IMR-90 (cell line): Measurements from ENCODE around the gene ECSCR. TPM values are rescaled to one million over a fixed set of nuclear protein-coding genes. Genes with fewer than 3 reads are reported as not detected.

Experiments used
- ATAC-seq: fragments of 200-7000 bp; cut with Tn5 transposase; 2 replicates; pipeline ENCODE4 v1.9.1; 2020; ENCODE audit warnings: low read depth, mild to moderate bottlenecking, moderate library complexity
- BruUV-seq: library from RNA; stranded (reverse); fragments of 400-500 nt; replicated peaks from 2 replicates; lab custom pipeline; 2021; lab: Mats Ljungman, UMichigan
- CTCF ChIA-PET: fragments of 300-600 bp; formaldehyde crosslinking; extraction: SDS; loops from one replicate; lab custom pipeline; 2021; ENCODE audit warnings: antibody characterized with exemption; lab: Yijun Ruan, JAX
- POLR2A ChIA-PET: fragments of 300-600 bp; sonication (Branson Sonifier 250); formaldehyde crosslinking; loops from one replicate; lab custom pipeline; 2022; ENCODE audit warnings: antibody characterized with exemption; ENCODE audit not compliant: unreplicated experiment; lab: Charles Lee
- DNase-seq: peaks from one replicate; pipeline ENCODE4 v3.0.0; 2013
- H2AFZ ChIP-seq: replicated peaks from 2 replicates; pipeline ENCODE3; 2013; ENCODE audit warnings: low read length, mild to moderate bottlenecking; ENCODE audit not compliant: poor library complexity
- H2AK5ac ChIP-seq: 2 replicates; pipeline ENCODE4 v1.6.1; 2013; ENCODE audit warnings: low read depth, low read length, inconsistent platforms
- H2AK9ac ChIP-seq: replicated peaks from 2 replicates; pipeline ENCODE3; 2013; ENCODE audit warnings: mild to moderate bottlenecking, low read depth, low read length, moderate library complexity; ENCODE audit not compliant: poor library complexity
- H2BK120ac ChIP-seq: 2 replicates; pipeline ENCODE4 v1.6.1; 2013; ENCODE audit warnings: low read depth, low read length, inconsistent platforms
- H2BK15ac ChIP-seq: 3 replicates; pipeline ENCODE4 v1.6.1; 2013; ENCODE audit warnings: low read depth, low read length, inconsistent platforms
- H2BK20ac ChIP-seq: 2 replicates; pipeline ENCODE4 v1.6.1; 2013; ENCODE audit warnings: low read depth, mild to moderate bottlenecking, inconsistent platforms, low read length, moderate library complexity
- H2BK5ac ChIP-seq: 2 replicates; pipeline ENCODE4 v1.6.1; 2013; ENCODE audit warnings: mild to moderate bottlenecking, low read depth, low read length, inconsistent platforms; ENCODE audit not compliant: poor library complexity, severe bottlenecking
- H3K14ac ChIP-seq: replicated peaks from 2 replicates; pipeline ENCODE4 v1.6.1; 2013; ENCODE audit warnings: low read depth, low read length, inconsistent platforms
- H3K18ac ChIP-seq: 2 replicates; pipeline ENCODE4 v1.6.1; 2013; ENCODE audit warnings: low read depth, low read length, control low read depth
- H3K23ac ChIP-seq: 2 replicates; pipeline ENCODE4 v1.6.1; 2013; ENCODE audit warnings: low read depth, low read length, inconsistent platforms
- H3K27ac ChIP-seq: 2 replicates; pipeline ENCODE4 v1.5.1; 2013; ENCODE audit warnings: mild to moderate bottlenecking, control low read depth, low read length; ENCODE audit not compliant: insufficient read depth
- H3K27me3 ChIP-seq: 2 replicates; pipeline ENCODE4 v1.6.1; 2013; ENCODE audit warnings: low read length; ENCODE audit not compliant: control insufficient read depth, insufficient read depth
- H3K36me3 ChIP-seq: 2 replicates; pipeline ENCODE4 v1.6.1; 2013; ENCODE audit warnings: low read length, mixed read lengths; ENCODE audit not compliant: control insufficient read depth, insufficient read depth
- H3K4ac ChIP-seq: 2 replicates; pipeline ENCODE4 v1.6.1; 2013; ENCODE audit warnings: low read depth, low read length, inconsistent platforms
- H3K4me1 ChIP-seq: 2 replicates; pipeline ENCODE4 v1.6.1; 2013; ENCODE audit warnings: low read length, mixed read lengths; ENCODE audit not compliant: control insufficient read depth, insufficient read depth
- H3K4me2 ChIP-seq: 2 replicates; pipeline ENCODE4 v1.6.1; 2013; ENCODE audit warnings: low read depth, mild to moderate bottlenecking, control low read depth, low read length, moderate library complexity
- H3K4me3 ChIP-seq: 2 replicates; pipeline ENCODE4 v1.5.1; 2013; ENCODE audit warnings: low read depth, mild to moderate bottlenecking, control low read depth, low read length, moderate library complexity; ENCODE audit not compliant: insufficient read depth
- H3K56ac ChIP-seq: 2 replicates; pipeline ENCODE4 v1.6.1; 2013; ENCODE audit warnings: low read length, inconsistent platforms; ENCODE audit not compliant: insufficient read depth; ENCODE audit errors: extremely low read depth
- H3K79me1 ChIP-seq, 2 experiments: 2 replicates each; pipeline ENCODE4 v1.6.1; 2013; ENCODE audit warnings: low read length in 2 of 2, inconsistent platforms in 1 of 2, low read depth in 1 of 2
- H3K9ac ChIP-seq: 2 replicates; pipeline ENCODE4 v1.6.1; 2013; ENCODE audit warnings: low read depth, low read length, control low read depth
- H3K9me1 ChIP-seq: 2 replicates; pipeline ENCODE4 v1.6.1; 2013; ENCODE audit warnings: low read length, inconsistent platforms; ENCODE audit not compliant: insufficient read depth
- H3K9me3 ChIP-seq: 2 replicates; pipeline ENCODE4 v1.6.1; 2013; ENCODE audit warnings: low read length; ENCODE audit not compliant: control insufficient read depth, insufficient read depth
- H4K20me1 ChIP-seq: 2 replicates; pipeline ENCODE4 v1.6.1; 2013; ENCODE audit warnings: low read length, inconsistent platforms; ENCODE audit not compliant: insufficient read depth
- H4K5ac ChIP-seq: 2 replicates; pipeline ENCODE4 v1.6.1; 2013; ENCODE audit warnings: mild to moderate bottlenecking, low read depth, low read length, control low read depth
- H4K8ac ChIP-seq, 2 experiments: 2 replicates each; pipeline ENCODE4 v1.6.1; 2013; ENCODE audit warnings: low read depth in 2 of 2, low read length in 2 of 2, control low read depth in 1 of 2, inconsistent platforms in 1 of 2
- H4K91ac ChIP-seq: 2 replicates; pipeline ENCODE4 v1.6.1; 2013; ENCODE audit warnings: low read depth, low read length, inconsistent platforms; ENCODE audit not compliant: insufficient read depth
- BHLHE40 ChIP-seq: fragments of 150-350 bp; IDR thresholded peaks from 2 replicates; pipeline ENCODE4 v1.6.1; 2016; ENCODE audit warnings: mild to moderate bottlenecking, low read depth, low read length
- CHD1 ChIP-seq: IDR thresholded peaks from 2 replicates; pipeline ENCODE4 v1.6.1; 2012; ENCODE audit warnings: low read depth, low read length, improper control_type of control experiment
- FOS ChIP-seq: fragments of 150-350 bp; IDR thresholded peaks from 2 replicates; pipeline ENCODE4 v1.6.1; 2016; ENCODE audit warnings: low read depth, low read length
- MAZ ChIP-seq: IDR thresholded peaks from 2 replicates; pipeline ENCODE4 v1.6.1; 2012; ENCODE audit warnings: low read depth, mild to moderate bottlenecking, low read length, improper control_type of control experiment, moderate library complexity, borderline replicate concordance
- NFE2L2 ChIP-seq: fragments of 150-350 bp; IDR thresholded peaks from 2 replicates; pipeline ENCODE4 v1.6.1; 2016; ENCODE audit warnings: low read depth, mild to moderate bottlenecking, low read length
- POLR2A ChIP-seq: IDR thresholded peaks from 2 replicates; pipeline ENCODE4 v1.6.1; 2012; ENCODE audit warnings: mild to moderate bottlenecking, low read depth, low read length
- RAD21 ChIP-seq: IDR thresholded peaks from 2 replicates; pipeline ENCODE4 v1.6.1; 2012; ENCODE audit warnings: low read length, improper control_type of control experiment
- RCOR1 ChIP-seq: IDR thresholded peaks from 2 replicates; pipeline ENCODE4 v1.6.1; 2012; ENCODE audit warnings: mild to moderate bottlenecking, low read length, improper control_type of control experiment; ENCODE audit not compliant: insufficient replicate concordance
- WGBS, 2 experiments: methylation state at CpG; one replicate each; pipeline versions ENCODE4 v1.1.5 to v1.1.7; 2013; ENCODE audit warnings: missing lambda C conversion rate in 2 of 2; ENCODE audit not compliant: insufficient read length in 1 of 2; ENCODE audit errors: extremely low coverage in 2 of 2; 5-methylcytosine and 5-hydroxymethylcytosine counted together
- dilution Hi-C: fragments of 300-500 bp; cut with HindIII; formaldehyde crosslinking; loops from one replicate; pipeline ENCODE4 v1.14.3; 2018; ENCODE audit warnings: low sequenced_read_pairs; ENCODE audit not compliant: unreplicated experiment
- in situ Hi-C: fragments of 300-500 bp; cut with MboI; formaldehyde crosslinking; loops from 3 replicates; pipeline ENCODE4 v1.14.3; 2019; ENCODE audit warnings: low sequenced_read_pairs, inconsistent platforms, mixed read lengths
- intact Hi-C: fragments of 100-400 bp; cut with micrococcal nuclease; formaldehyde crosslinking; loops from 2 replicates; pipeline ENCODE4 v1.10.0; 2022
- polyA plus RNA-seq, 3 experiments: library from polyadenylated mRNA; depleted of rRNA; stranded (reverse); fragments of >200 nt; gene quantifications; 2 replicates each; pipeline ENCODE4 v1.2.3, GENCODE V29; 2012; ENCODE audit warnings: low replicate concordance in 1 of 3
- total RNA-seq: library from RNA; depleted of rRNA; stranded (reverse); fragments of >200 nt; gene quantifications from 2 replicates; pipeline ENCODE4 v1.2.3, GENCODE V29; 2012
- TF ChIP-seq, protein P1 (sequence below): conservative IDR thresholded peaks from 2 replicates; pipeline ENCODE4 v1.5.1; 2012; ENCODE audit warnings: mild to moderate bottlenecking, low read depth, low read length, improper control_type of control experiment
- TF ChIP-seq, protein P2 (sequence below): fragments of 150-350 bp; IDR thresholded peaks from 2 replicates; pipeline ENCODE4 v1.6.1; 2017; ENCODE audit warnings: mild to moderate bottlenecking, antibody characterized with exemption, low read length, low read depth

Gene ECSCR
- total and polyA plus RNA-seq, 2 of the 4 experiments (the other 2 are of a cell fraction): 3.6 to 3.9 TPM

DNA sequence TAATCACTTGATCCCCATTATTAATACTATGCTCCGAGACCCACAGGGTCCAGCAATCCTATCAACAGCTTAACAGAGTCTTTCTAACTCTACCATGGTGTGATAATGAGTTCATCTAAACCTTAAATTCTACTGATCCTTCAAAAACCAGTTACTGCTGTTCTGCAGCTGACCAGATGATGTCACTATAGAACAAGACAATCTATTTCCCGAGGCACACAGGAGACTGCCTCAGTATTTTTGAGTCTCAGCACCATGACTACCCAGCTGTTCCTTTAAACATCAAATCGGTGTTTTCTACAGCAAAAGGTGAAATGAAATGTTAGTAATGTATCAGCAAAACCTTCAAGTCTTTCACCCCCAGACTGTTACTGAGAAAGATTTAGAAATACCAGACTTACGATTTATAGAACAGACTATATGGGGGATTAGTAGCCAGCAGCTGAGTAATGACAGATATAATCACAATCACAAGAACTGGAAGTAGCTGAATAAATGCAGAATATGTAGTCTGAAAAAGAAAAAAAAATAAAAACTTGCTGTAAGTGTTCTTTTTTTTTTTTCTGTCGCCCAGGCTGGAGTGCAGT is 40.1 kb downstream of the ECSCR start (continued):
- TF ChIP-seq MAZ: no peak

DNA sequence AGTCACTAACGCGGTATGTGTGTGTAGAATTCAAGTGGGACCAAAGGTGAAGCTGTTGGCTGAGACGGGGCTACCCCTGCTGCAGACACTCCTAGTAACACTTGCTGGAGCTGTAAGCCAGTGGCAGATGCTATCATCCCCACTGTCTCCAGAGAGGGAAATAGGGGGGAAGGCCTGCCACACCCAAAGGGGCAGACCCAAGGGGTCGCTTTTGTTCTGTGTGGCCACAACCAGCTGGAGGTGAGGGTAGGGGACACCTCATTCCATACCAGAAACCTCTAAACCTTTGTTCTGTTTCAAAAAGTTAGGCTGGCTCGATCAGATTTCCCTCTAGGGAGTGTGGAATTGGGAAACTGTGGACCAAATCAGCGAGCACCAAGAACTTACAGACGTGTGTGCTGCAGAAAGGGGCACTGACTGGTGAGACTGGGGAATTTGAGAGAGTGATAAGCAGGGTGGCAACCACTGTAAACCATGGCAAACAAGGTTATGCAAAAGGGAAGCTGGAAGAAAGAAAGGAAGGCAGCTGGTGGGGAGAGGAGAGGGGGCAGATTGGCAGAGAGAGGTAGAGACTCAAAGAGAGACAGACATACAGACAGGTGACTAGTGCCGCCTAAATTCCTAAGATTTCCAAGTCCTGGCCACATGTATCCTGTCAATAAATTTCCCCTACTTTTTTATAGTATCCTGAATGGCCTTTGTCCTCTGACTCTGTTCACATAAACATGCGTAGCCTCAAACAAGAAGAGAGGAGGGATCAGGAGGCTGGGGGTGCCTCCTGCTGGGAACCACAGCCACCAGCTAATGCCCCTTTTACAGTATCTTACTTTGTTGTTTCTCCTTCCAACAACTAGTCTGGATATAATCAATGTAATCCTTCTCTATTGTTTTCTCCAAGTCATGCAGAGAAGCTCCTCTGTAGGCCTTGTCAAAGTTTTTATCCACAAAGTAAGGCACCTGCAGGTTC is 43.0 kb downstream of the ECSCR start:
- intact Hi-C loops: loop anchor here (5.0 kb wide), 2 partner anchors 143 to 348 kb away; partner anchors contain the start of gene UBE2D2
- in situ Hi-C loops: loop anchor here (5.0 to 10.0 kb wide), 2 partner anchors 98 to 345 kb away; no protein-coding TSS in a partner anchor
- Histone ChIP-seq H2AFZ (no peak overlapping the region), H2AK5ac (no peak overlapping the region), H3K27ac (no peak overlapping the region), H3K4me2 (no peak overlapping the region), H3K9me3 (no peaks in the 10 kb centered on the region), H4K8ac (no peak overlapping the region), H3K23ac (no peak overlapping the region), H3K36me3 (peaks cover 23% of the 10 kb centered on the region), H2BK20ac (no peak overlapping the region), H2BK15ac (no peak overlapping the region), H3K4me3 (no peak overlapping the region), H3K4ac (no peak overlapping the region), H3K14ac (no peak overlapping the region), H3K4me1 (peaks cover 7% of the 10 kb centered on the region; the same call in 1 of the 2 replicates), H3K18ac (no peak overlapping the region), H3K56ac (no peak overlapping the region), H4K91ac (no peak overlapping the region), H3K27me3 (no peaks in the 10 kb centered on the region), H2BK120ac (no peak overlapping the region), H2AK9ac (no peak overlapping the region), H2BK5ac (no peak overlapping the region), H3K79me1 (no peaks in the 10 kb centered on the region), H3K9ac (no peak overlapping the region), H4K5ac (no peak overlapping the region), H4K20me1 (no peaks in the 10 kb centered on the region), H3K9me1 (no peaks in the 10 kb centered on the region)
- POLR2A ChIA-PET: interaction anchor here (0.6 kb wide), 1 partner anchor 179 kb away, joined by 4 read pairs; no protein-coding TSS in a partner anchor
- no TSS peak for BruUV-seq
- dilution Hi-C loops: loop anchor here (25.0 kb wide), 1 partner anchor 93 kb away; no protein-coding TSS in a partner anchor
- 88% methylated on average over 2 of the region's 9 CpGs; no CpG with 5 or more reads in 1 of the 2 experiments for WGBS, 2 experiments
- ATAC-seq: no peak; the same call in 1 of the 2 replicates
- no peak for DNase-seq
- CTCF ChIA-PET: interaction anchor here (1.5 kb wide), 1 partner anchor 94 kb away, joined by 5 read pairs; no protein-coding TSS in a partner anchor
- TF ChIP-seq, protein P1, sequence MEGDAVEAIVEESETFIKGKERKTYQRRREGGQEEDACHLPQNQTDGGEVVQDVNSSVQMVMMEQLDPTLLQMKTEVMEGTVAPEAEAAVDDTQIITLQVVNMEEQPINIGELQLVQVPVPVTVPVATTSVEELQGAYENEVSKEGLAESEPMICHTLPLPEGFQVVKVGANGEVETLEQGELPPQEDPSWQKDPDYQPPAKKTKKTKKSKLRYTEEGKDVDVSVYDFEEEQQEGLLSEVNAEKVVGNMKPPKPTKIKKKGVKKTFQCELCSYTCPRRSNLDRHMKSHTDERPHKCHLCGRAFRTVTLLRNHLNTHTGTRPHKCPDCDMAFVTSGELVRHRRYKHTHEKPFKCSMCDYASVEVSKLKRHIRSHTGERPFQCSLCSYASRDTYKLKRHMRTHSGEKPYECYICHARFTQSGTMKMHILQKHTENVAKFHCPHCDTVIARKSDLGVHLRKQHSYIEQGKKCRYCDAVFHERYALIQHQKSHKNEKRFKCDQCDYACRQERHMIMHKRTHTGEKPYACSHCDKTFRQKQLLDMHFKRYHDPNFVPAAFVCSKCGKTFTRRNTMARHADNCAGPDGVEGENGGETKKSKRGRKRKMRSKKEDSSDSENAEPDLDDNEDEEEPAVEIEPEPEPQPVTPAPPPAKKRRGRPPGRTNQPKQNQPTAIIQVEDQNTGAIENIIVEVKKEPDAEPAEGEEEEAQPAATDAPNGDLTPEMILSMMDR: no peak
- TF ChIP-seq, protein P2, sequence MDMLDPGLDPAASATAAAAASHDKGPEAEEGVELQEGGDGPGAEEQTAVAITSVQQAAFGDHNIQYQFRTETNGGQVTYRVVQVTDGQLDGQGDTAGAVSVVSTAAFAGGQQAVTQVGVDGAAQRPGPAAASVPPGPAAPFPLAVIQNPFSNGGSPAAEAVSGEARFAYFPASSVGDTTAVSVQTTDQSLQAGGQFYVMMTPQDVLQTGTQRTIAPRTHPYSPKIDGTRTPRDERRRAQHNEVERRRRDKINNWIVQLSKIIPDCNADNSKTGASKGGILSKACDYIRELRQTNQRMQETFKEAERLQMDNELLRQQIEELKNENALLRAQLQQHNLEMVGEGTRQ: no peak
- TF ChIP-seq RCOR1: no peak
- no peak for TF ChIP-seq CHD1
- TF ChIP-seq RAD21: no peak
- no peak for TF ChIP-seq NFE2L2
- no peak for TF ChIP-seq FOS
- no peak for TF ChIP-seq MAZ
- TF ChIP-seq POLR2A: no peak
- TF ChIP-seq BHLHE40: no peak
